HG02840 (cell line): ENCODE data around the gene STAP2.
"Not testable (repeated sequence)": the region's sequence is repeated elsewhere in the genome, so short reads cannot be mapped to it uniquely, and the experiment has no call there.

Experiments used
- ATAC-seq: cut with Tn5 transposase; IDR thresholded peaks from one replicate; pipeline ENCODE4 v1.9.1; 2021; ENCODE audit warnings: mild to moderate bottlenecking, moderate library complexity, moderate number of reproducible peaks; ENCODE audit not compliant: unreplicated experiment, low FRiP score

STAP2 gene

GRCh38 chr19:4359627-4360000, 21.0 kb upstream of the STAP2 start:
- ATAC-seq, result no peak

- ATAC-seq, result no peak
Observed at GRCh38 chr19:4358709-4359626, 20.3 kb upstream of the STAP2 start.

- ATAC-seq, result no peak
Observed at GRCh38 chr19:4357921-4358326, 19.3 kb upstream of the STAP2 start.

GRCh38 chr19:4357095-4357797, 18.6 kb upstream of the STAP2 start:
- no peak for ATAC-seq

GRCh38 chr19:4354897-4355296, 16.3 kb upstream of the STAP2 start:
- ATAC-seq, result no peak

GRCh38 chr19:4354282-4354681, 15.7 kb upstream of the STAP2 start:
- ATAC-seq, result no peak

- ATAC-seq, result no peak
Observed at GRCh38 chr19:4352701-4353121, 14.1 kb upstream of the STAP2 start.

GRCh38 chr19:4350726-4351125, 12.1 kb upstream of the STAP2 start:
- no peak for ATAC-seq

- no peak for ATAC-seq
Observed at GRCh38 chr19:4350111-4350510, 11.5 kb upstream of the STAP2 start.

- ATAC-seq, result not testable (repeated sequence)
Observed at GRCh38 chr19:4349225-4349624, 10.6 kb upstream of the STAP2 start.

- ATAC-seq, result no peak
Observed at GRCh38 chr19:4347521-4347920, 8.9 kb upstream of the STAP2 start.

- no peak for ATAC-seq
Observed at GRCh38 chr19:4346020-4346383, 7.4 kb upstream of the STAP2 start.

GRCh38 chr19:4345342-4346019, 6.9 kb upstream of the STAP2 start:
- ATAC-seq, result no peak

- ATAC-seq, result peak; percentile 41
Observed at GRCh38 chr19:4343370-4344307, 5.0 kb upstream of the STAP2 start, which contains the start of gene MPND. Gene MPND (plus strand): TSS chr19:4343562. CDS start chr19:4343594, 32 bp downstream.

GRCh38 chr19:4342615-4343369, 4.2 kb upstream of the STAP2 start:
- ATAC-seq, result peak; percentile 83

GRCh38 chr19:4342314-4342614, 3.6 kb upstream of the STAP2 start:
- ATAC-seq, result no peak

- no peak for ATAC-seq
Observed at GRCh38 chr19:4337906-4338440, 654 bp downstream of the STAP2 start.

- ATAC-seq, result no peak
Observed at GRCh38 chr19:4334929-4335570, 3.6 kb downstream of the STAP2 start.

GRCh38 chr19:4329858-4330257, 8.8 kb downstream of the STAP2 start:
- no peak for ATAC-seq
